ENCODE results near the gene RNF212B. TPM values are rescaled to one million over a fixed set of nuclear protein-coding genes. Genes with fewer than 3 reads are reported as not detected.
"Not testable (repeated sequence)": the region's sequence is repeated elsewhere in the genome, so short reads cannot be mapped to it uniquely, and the experiment has no call there.

Gene RNF212B
- polyA plus RNA-seq, 4 donors = 0.22 to 1.8 (median 1.5) TPM

- DNase-seq (ENCODE audit: low read depth in 4 of 4, low spot score in 3 of 4) = no peak
Observed at GRCh38 chr14:23242076-23242475, 4.3 kb downstream of the RNF212B start.

DNA sequence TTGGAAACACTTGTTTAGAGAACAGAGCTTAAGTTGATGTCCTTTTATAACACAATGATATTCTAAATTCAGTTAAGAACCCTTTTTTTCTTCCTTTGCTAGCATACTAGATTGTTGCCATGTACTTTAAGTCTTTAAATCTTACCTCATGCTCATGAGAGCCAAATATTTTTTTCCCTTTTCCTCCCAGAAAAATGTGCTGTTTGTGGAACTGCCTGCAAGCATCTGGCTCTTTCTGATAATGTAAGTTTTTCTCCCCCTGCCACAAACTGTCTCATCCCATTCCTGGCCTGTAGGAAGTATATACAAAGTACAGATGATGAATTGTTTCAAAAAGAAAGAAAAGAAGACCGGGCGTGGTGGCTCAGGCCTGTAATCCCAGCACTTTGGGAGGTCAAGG is 5.3 kb downstream of the RNF212B start:
- no peak for DNase-seq (ENCODE audit: low read depth in 4 of 4, low spot score in 3 of 4)

DNA sequence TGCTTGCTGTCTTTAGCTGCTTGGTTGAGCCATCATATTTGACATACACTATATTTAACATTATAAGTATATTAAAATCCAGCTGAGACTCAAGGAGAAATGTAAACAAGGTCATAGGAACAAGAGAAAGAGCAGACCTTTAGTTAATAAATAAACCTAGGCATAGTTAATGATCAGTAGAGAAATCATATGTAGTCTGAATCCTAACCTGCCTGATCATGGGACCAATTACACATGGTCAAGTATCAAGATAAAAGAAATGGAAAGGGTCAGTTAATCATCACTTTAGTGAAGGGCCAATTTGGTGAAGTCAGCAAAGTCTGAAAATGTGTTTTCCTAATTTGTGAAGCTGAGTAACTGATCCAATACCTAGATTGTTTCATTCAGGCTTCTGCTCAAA is 7.5 kb downstream of the RNF212B start:
- DNase-seq (ENCODE audit: low read depth in 4 of 4, low spot score in 3 of 4) = peak in 2 of 4 donors; percentile 12 to 39

- no peak for DNase-seq (ENCODE audit: low read depth in 4 of 4, low spot score in 3 of 4)
Observed at GRCh38 chr14:23248601-23249000, 10.9 kb downstream of the RNF212B start.

DNA sequence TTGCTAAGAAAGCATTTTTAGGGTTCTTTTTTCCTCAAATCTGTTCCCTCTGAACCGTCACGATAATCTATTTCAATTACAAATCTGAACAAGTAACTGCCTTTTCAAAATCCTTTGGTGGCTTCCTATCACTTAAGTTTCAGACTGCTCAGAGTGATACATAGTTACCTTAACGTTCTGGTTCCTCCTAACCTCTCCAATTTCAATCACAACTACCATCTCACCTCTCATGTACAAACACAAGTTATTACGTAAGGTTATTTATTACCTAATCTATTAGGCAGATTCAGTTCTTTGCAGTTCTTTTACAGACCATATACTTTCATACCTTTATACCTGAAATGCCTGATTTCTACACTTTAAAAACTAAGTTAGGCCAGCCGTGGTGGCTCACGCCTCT is 12.1 kb downstream of the RNF212B start:
- DNase-seq (ENCODE audit: low read depth in 4 of 4, low spot score in 3 of 4) = no peak

GRCh38 chr14:23252006-23252405 is 14.3 kb downstream of the RNF212B start:
- DNase-seq (ENCODE audit: low read depth in 4 of 4, low spot score in 3 of 4) = no peak

GRCh38 chr14:23252420-23253333 is 14.9 kb downstream of the RNF212B start:
- DNase-seq (ENCODE audit: low read depth in 4 of 4, low spot score in 3 of 4) = no peak

- no peak for DNase-seq (ENCODE audit: low read depth in 4 of 4, low spot score in 3 of 4)
Observed at GRCh38 chr14:23258256-23258655, 20.5 kb downstream of the RNF212B start.

- DNase-seq (ENCODE audit: low read depth in 4 of 4, low spot score in 3 of 4) = no peak
Observed at GRCh38 chr14:23259426-23259825, 21.7 kb downstream of the RNF212B start.

- not testable (repeated sequence) for DNase-seq (ENCODE audit: low read depth in 4 of 4, low spot score in 3 of 4)
Observed at GRCh38 chr14:23260849-23261248, 23.1 kb downstream of the RNF212B start.

DNA sequence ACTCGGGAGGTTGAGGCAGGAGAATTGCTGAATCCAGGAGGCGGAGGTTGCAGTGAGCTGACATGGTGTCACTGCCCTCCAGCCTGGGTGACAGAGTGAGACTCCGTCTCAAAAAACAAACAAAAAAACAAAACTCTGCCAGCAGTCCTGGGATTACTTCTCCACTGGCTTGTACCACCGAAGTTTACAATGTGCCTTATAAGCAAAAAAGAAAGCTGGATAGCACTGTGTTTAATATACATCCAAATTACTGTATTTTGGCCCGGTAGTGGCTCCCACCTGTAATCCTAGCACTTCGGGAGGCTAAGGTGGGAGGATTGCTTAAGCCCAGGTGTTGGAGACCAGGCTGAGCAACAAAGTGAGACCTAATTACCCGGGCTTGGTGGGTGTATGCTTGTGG is 31.5 kb downstream of the RNF212B start:
- no peak for DNase-seq (ENCODE audit: low read depth in 4 of 4, low spot score in 3 of 4)

GRCh38 chr14:23275412-23275811 is 37.7 kb downstream of the RNF212B start:
- DNase-seq (ENCODE audit: low read depth in 4 of 4, low spot score in 3 of 4) = no peak

DNA sequence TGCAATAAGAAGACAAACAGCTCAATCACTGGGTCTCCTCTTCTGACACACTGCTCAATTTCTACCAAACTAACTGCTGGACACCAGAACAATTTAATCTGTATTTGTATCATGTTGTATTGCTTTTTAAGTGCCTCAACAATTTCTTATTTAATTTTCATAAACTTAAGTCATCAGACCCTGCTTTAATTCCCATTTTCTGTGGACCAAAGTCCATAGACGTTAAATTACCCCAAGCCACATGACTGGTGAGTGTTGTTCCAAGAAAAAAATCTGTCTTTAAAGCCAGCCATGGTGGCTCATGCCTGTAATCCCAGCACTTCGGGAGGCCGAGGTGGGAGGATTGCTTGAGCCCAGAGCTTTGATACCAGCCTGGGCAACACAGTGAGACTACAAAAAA is 39.5 kb downstream of the RNF212B start:
- no peak for DNase-seq (ENCODE audit: low read depth in 4 of 4, low spot score in 3 of 4)

DNA sequence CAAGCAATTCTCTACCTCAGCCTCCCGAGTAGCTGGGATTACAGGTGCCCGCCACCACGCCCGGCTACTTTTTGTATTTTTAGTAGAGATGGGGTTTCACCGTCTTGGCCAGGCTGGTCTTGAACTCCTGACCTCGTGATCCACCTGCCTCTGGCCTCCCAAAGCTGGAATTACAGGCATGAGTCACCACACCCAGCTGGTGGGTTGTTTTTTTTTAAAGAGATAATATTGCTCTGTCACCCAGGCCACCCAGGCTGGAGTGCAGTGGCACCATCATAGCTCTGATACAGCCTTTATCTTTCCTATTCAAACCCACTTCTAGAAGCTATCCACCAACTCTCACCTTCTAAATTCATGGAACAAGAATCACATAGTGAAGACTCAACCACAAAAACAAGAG is 40.2 kb downstream of the RNF212B start:
- not testable (repeated sequence) for DNase-seq (ENCODE audit: low read depth in 4 of 4, low spot score in 3 of 4)

GRCh38 chr14:23281247-23281646 is 43.5 kb downstream of the RNF212B start:
- DNase-seq (ENCODE audit: low read depth in 4 of 4, low spot score in 3 of 4) = no peak

- no peak for DNase-seq (ENCODE audit: low read depth in 4 of 4, low spot score in 3 of 4)
Observed at GRCh38 chr14:23284654-23285529, 47.2 kb downstream of the RNF212B start.

DNA sequence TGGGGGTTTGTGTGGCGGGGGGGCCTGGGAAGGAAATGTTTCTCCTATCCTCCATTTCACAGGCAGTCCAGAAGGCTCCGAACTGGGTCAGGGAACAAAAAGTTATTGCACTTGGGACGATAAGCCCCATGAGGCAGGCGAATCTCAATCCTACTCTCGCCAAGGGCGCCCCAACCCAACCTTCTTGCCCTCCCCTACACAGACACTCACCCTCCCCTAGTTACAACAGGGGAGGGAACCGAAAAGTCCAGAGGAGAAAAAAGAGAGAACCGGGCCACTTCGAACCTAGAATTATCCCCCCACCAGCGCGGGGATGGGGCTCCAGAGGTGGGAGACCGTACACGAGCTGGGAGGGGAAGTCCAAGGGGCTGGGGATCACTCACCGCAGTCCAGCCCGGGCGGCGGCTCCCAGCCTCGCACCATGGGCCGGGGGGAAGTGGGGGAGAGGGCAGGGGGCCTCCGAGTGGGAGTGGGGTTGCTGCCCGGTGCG is 47.8 kb downstream of the RNF212B start:
- no peak for DNase-seq (ENCODE audit: low read depth in 4 of 4, low spot score in 3 of 4)

DNA sequence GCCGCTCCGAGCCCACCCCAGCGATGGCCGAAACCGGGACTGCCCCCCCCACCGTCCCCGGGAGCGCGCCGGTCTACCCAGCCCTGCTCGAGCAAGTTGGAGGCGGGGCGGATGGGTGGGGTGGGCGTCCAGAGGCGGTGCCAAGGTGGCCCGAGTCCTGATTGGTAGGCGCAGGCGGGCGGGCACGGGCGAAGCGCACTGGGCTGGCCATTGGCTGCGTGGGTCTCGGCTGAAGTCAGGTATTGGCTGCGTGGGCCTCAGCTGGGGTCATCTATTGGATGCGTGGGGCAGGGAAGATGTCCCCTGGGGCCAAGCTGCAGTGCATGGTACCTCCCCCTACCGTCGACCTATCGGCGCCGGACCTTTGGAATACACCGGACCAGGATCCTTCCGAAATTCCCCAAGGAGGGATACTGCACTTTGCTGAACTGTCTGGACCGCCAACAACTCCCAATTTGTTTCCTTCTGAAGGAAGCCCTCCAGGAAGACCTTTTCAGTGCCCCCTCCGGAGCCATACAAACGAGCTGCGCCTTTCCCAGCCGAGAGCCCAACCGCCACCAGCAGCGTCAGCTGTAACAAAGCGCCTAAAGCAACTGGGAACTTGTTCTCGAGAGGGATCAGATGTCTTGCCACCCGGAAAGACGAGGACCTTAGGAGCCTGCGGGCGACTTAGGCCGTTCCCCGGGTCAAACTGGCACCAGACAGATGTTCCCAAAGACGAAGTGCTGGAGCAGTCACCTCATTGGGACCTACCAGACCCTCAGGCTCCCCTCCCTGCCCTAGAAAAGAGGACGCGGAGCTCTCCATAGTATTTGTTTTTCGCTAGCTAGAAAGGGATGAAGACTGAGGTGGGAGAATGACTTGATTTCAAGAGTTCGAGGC is 48.5 kb downstream of the RNF212B start, which contains the start of gene HOMEZ:
TSS of gene HOMEZ (minus strand) at position 113 of the 882 bp plus-strand sequence. CDS start 180 bp downstream, outside the sequence.
- peak; percentile 91 to 93 (median 92) for DNase-seq (ENCODE audit: low read depth in 4 of 4, low spot score in 3 of 4)

DNA sequence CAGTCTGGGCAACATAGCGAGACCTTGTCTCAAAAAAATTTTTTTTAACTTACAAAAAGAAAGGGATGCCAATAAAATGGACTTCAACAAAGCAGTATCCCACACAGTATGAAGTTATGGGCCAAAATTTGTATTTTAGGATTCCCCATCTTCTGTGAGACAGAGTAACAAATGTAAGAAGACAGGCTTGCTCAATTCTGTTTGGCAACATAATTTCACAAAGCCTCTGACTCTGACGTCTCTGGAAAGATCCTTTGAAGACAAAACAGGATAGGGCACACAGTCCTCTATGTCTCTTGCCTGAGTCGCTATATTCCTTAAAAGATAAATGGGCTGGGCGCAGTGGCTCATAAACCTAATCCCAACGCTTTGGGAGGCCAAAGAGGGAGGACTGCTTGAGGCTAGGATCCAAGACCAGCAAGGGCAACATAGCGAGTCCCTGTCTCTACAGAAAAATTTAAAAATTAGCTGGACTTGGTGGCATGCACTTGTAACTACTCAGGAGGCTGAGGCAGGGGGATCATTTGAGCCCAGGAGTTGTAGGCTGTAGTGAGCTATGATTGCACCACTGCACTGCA is 49.3 kb downstream of the RNF212B start:
- DNase-seq (ENCODE audit: low read depth in 4 of 4, low spot score in 3 of 4) = no peak
